Posterior vena cava (tissue), 2 donors: Measurements from ENCODE around the gene MSX1. TPM values are rescaled to one million over a fixed set of nuclear protein-coding genes. Genes with fewer than 3 reads are reported as not detected.

Experiments
- DNase-seq: peaks from one replicate; pipeline ENCODE4 v3.0.0-alpha.2; 2020; ENCODE audit warnings: low spot score
- intact Hi-C, 2 donors: fragments of 100-400 bp; cut with DNase I; formaldehyde crosslinking; loops; one replicate each; pipeline versions ENCODE4 v1.14.1 to v1.14.2; 2022 to 2023
- total RNA-seq, 2 donors: library from RNA; stranded (reverse); fragmentation: NEBNext Ultra II Directional; extraction: Animal tissue kit (Norgen Biotek cat#: 25700); gene quantifications; one replicate each; pipeline ENCODE4 v1.2.1, GENCODE V29; 2021
- donor health status: DM: yes; HTN: yes; CAD: no.
- donor health status: DM: yes; HTN: yes; CAD: no.

MSX1 gene
- total RNA-seq, 2 donors from 2014 or later, result 7.0 to 20.8 TPM

GRCh38 chr4:4838936-4839810 is 20.3 kb upstream of the MSX1 start:
- no peak for DNase-seq
- intact Hi-C loops, result no loop called here

GRCh38 chr4:4840351-4840750 is 19.1 kb upstream of the MSX1 start:
- DNase-seq, result no peak
- intact Hi-C loops, result loop anchor here in 1 of 2 donors (5.0 kb wide), 1 partner anchor 1418 kb away; no protein-coding TSS in a partner anchor

- intact Hi-C loops, result loop anchor here in 1 of 2 donors (5.0 kb wide), 1 partner anchor 1419 kb away; no protein-coding TSS in a partner anchor
- no peak for DNase-seq
These were observed 18.3 kb upstream of the MSX1 start for GRCh38 chr4:4841156-4841555.

GRCh38 chr4:4842476-4843441 is 16.7 kb upstream of the MSX1 start:
- intact Hi-C loops, result loop anchor here in 1 of 2 donors (5.0 kb wide), 1 partner anchor 1420 kb away; no protein-coding TSS in a partner anchor
- no peak for DNase-seq

- intact Hi-C loops, result loop anchor here in 1 of 2 donors (5.0 kb wide), 1 partner anchor 1421 kb away; no protein-coding TSS in a partner anchor
- DNase-seq, result no peak
These were observed 15.7 kb upstream of the MSX1 start for GRCh38 chr4:4843635-4844291.

GRCh38 chr4:4845027-4845426 is 14.4 kb upstream of the MSX1 start:
- DNase-seq, result no peak
- intact Hi-C loops, result no loop called here

GRCh38 chr4:4847011-4847410 is 12.5 kb upstream of the MSX1 start:
- DNase-seq, result no peak

GRCh38 chr4:4848540-4848939 is 10.9 kb upstream of the MSX1 start:
- DNase-seq, result no peak
- intact Hi-C loops, result no loop called here

More at GRCh38 chr4:4847011-4847410, 12.5 kb upstream of the MSX1 start:
- intact Hi-C loops, result no loop called here

GRCh38 chr4:4849106-4849505 is 10.4 kb upstream of the MSX1 start:
- no peak for DNase-seq
- intact Hi-C loops, result no loop called here

GRCh38 chr4:4849524-4850193 is 9.8 kb upstream of the MSX1 start:
- DNase-seq, result no peak
- intact Hi-C loops, result no loop called here

- DNase-seq, result peak; percentile 64
- intact Hi-C loops, result no loop called here
These were observed 8.4 kb upstream of the MSX1 start for GRCh38 chr4:4851081-4851480.

- DNase-seq, result peak; percentile 52
- intact Hi-C loops, result no loop called here
These were observed 7.6 kb upstream of the MSX1 start for GRCh38 chr4:4851906-4852305.

- intact Hi-C loops, result no loop called here
These were observed 6.7 kb upstream of the MSX1 start for GRCh38 chr4:4852591-4853362.

GRCh38 chr4:4853371-4853823 is 6.1 kb upstream of the MSX1 start:
- DNase-seq, result peak; percentile 78
- intact Hi-C loops, result no loop called here

More at GRCh38 chr4:4852591-4853362, 6.7 kb upstream of the MSX1 start:
- DNase-seq, result peak; percentile 85

GRCh38 chr4:4853921-4854648 is 5.4 kb upstream of the MSX1 start:
- intact Hi-C loops, result no loop called here
- peak; percentile 36 for DNase-seq

GRCh38 chr4:4854649-4855295 is 4.7 kb upstream of the MSX1 start:
- DNase-seq, result peak; percentile 72

More at GRCh38 chr4:4854649-4855295, 4.7 kb upstream of the MSX1 start:
- intact Hi-C loops, result no loop called here
